Measurements from ENCODE around the gene EMX1.

EMX1 gene

DNA sequence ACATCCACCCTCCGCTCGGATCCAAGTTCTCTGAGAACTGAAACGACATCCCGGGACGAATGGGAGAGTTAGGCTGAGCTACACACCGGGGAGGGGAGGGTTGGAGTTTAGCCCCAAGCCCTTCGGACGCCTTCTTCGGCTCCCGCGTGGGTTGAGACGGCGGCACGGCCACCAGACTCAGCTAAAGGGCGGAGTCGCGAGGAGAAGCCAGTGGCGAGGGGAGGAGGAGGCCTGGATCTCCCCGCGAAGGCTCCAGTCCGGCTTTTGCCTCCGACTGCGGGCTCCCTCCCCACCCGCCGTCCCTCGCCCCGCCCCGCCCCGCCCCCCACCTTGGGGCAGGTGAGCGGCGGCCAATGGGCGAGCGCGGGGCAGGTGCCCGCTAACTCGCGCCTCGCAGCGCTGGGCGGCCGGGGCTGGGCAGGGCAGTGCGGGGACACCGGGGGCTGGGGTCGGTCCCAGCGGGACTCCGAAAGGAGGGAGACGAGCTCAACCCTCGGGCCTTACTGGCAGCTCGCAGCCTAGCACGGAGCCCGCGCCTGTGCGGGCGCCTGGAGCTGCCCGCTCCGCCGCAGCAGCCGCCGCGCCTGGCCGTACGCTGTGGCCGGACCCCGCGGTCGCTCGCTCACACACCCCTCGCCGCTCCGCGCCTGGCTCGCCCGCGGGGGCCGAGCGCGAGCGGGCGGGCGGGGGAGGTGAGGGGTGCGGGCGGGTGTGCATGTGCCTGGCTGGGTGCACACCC is at the start of gene EMX1:
EMX1 (plus strand) TSS at position 382 of the 739 bp plus-strand sequence; CDS start at position 716, 334 bp downstream.
- DNase-seq (ENCODE audit: low spot score), result peak; percentile 86
- no peak for FAIRE-seq

DNA sequence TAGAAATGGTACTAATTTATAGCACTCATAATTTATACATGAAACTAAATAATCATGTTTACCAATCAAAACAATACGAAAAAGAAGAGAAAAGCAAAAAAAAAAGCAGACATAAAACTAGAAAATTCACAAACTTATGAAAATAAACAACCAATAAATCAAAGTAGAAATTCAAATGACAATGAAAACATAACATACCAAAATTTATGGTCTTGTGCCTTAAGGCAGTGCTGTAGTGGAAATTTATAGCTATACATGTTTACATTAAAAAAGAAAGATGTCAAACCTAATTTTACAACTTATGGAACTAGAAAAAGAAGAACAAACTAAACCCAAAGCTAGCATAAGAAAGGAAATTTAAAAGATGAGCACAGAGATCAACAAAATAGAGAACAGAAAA is 46.3 kb upstream of the EMX1 start:
- DNase-seq (ENCODE audit: low spot score) (no peak), FAIRE-seq (no peak)

DNA sequence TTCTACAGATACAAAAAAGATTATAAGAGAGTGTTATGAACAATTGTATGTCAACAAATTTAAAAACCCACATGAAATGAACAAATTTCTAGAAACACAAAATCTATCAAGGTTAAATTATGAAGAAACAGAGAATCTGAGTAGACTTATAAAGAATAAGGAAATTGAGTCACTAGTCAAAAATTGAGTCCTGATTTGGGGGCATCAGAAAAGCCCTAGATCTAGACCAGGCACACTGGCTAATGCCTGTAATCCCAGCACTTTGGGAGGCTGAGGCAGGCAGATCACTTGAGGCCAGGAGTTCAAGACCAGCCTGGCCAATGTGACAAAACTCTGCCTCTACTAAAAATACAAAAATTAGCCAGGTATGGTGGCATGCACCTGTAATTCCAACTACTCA is 45.4 kb upstream of the EMX1 start:
- FAIRE-seq, result no peak

DNA sequence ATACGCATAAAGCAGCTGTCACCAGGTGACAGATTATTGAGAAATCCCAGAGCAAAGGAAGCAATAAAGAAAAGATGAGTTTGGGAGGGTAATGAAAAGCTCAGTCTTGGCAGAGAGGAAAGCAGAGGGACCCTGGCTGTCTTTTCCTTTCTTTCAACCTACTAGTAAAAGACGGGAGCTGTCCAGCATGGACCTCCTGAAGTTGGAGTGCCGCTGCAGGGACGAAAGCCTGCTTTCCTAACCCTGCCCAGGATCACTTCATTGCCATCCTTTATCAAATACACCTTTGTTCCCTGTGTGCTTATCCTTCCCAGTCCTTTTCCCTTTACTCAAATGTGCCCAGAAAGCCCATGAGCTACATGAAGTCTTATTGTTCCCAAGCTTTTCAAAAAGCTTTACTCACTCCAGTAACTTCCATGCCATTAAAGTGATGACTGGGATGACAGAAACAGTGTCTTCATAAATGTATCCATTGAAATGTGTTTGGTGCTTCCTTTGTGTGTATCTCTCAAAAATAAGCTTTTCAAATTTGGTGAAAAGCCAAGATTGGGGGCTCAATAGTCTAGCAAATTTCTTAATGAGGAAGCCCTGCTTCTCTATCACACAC is 33.9 kb upstream of the EMX1 start:
- FAIRE-seq, result no peak
- peak; percentile 72 for DNase-seq (ENCODE audit: low spot score)

More for the DNA sequence above, 45.4 kb upstream of the EMX1 start:
- no peak for DNase-seq (ENCODE audit: low spot score)

DNA sequence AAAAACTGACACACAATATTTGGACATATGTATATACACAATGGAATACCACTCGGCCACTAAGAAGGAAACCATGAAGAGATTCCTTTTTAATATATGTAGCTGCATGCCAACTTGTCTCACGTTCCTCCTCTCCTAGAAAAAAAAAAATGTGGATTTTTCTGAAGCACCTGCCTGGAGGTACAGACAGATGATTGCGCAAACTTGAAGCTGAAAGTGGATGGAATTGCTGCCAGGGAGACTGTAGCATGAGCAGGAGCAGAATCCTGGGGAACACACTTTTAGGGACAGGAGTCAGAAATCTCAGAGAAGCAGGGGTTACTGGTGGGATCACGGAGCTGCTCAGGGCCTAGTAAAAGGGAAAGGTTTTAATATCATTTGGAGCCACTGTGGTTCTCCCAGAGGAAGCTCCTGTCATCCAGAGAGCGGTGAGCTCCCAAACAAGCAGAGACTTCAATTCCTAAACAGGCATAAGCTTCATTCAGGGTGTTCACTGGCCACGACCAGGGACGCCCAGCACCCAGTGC is 30.8 kb upstream of the EMX1 start:
- FAIRE-seq (no peak), DNase-seq (ENCODE audit: low spot score) (no peak)

DNA sequence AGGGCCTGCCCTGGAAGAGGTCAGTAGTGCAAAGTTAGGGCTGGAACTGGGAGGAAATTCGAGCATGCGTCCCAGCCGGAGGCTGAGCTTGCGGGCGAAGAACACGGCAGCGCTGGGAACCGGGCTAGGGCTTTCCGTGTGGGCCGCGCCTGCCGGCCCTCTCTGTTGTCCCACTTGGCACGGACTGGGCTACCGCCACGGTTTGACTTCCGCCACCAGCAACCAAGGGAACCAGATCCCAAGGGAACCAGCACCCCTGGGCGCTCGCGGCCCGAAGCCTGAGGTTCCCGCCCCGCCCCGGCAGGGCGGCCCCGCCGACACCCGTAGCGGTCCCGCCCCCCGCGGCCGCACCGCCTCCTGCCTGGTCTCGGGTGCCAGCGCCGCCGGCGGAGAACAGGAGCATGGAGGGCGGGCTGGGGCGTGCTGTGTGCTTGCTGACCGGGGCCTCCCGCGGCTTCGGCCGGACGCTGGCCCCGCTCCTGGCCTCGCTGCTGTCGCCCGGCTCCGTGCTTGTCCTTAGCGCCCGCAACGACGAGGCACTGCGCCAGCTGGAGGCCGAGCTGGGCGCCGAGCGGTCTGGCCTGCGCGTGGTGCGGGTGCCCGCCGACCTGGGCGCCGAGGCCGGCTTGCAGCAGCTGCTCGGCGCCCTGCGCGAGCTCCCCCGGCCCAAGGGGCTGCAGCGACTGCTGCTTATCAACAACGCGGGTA is 30.1 kb upstream of the EMX1 start, which contains the start of gene SPR:
SPR (plus strand) TSS at position 377 of the 708 bp plus-strand sequence; CDS start at position 402, 25 bp downstream.
- DNase-seq (ENCODE audit: low spot score) (peak; percentile 92), FAIRE-seq (peak; percentile 95)

DNA sequence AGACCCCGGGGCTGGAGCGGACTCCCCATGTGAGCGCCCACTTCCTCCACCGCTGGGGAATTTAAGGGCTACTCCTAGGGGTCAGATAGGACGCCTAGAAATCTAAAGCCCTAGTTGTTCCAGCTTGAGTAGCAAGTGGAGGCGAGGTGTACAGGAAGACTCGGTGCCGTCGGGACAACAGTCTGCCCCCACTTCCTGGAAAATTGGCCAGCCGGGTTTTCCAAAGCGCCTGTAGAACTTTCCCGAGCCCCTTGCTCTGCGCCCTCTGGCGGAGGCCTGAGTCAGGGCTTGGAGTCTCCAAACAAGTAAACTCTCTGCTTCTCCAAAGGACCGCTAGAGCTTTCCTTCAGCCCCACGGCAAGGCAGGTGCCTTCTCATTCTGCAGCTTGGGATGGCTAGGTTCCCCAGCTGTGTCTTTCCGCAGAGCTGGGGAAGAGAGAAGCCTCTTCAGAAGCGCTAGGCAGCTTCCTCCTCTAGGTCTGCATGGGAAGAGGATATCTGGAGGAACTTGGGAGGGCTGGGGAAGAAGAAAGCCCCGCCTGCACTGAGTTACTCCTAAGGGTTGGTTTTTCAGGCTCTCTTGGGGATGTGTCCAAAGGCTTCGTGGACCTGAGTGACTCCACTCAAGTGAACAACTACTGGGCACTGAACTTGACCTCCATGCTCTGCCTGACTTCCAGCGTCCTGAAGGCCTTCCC is 29.4 kb upstream of the EMX1 start:
- peak; percentile 91 for DNase-seq (ENCODE audit: low spot score)
- no peak for FAIRE-seq

DNA sequence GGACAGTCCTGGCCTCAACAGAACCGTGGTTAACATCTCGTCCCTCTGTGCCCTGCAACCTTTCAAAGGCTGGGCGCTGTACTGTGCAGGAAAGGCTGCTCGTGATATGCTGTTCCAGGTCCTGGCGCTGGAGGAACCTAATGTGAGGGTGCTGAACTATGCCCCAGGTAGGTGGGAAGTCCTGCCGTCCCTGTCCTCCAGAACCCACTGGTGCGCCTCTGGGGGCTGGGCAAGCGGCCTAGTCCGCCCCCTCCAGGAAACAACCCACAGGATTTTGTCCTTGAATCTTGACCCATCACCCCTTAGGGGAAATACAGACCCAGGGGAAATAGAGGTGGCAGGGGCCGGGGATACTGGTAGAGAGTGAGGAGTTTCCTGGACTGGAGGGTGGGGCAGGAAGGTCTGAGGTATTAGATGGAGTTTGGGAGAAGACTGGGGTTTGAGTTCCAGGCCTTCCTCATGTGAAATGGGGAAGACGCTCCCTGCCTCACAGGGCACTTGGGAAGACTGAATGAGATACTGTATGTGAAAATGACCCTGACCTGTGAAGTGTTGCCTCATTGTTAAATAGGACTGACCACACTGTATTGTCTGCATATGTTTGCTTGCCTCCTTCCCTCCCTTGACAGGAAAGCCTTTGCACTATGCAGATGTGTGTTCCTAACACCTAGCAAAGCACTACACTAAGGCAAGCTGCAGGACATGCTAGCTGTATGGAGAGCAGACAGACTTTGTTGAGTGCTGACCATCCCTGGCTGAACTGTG is 28.7 kb upstream of the EMX1 start:
- DNase-seq (ENCODE audit: low spot score) (no peak), FAIRE-seq (no peak)

DNA sequence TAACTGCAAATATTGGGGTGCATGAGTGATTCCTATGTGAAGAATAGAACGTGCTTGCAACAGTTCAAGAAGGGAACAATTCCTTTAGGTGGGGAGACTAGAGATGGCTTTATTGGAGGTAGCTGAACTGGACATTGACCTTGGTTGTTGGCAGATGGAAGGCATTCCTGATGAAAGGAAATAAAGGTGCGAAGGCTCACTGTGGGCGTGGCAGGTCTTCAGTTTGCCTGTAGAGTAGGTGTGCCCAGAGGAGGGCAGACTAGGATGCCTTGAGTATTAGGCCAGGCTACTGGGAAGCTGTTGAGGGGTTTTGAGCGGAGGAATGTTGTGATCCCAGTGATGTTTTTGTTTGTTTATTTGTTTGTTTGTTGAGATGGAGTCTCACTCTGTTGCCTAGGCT is 27.3 kb upstream of the EMX1 start:
- no peak for DNase-seq (ENCODE audit: low spot score)
- no peak for FAIRE-seq

DNA sequence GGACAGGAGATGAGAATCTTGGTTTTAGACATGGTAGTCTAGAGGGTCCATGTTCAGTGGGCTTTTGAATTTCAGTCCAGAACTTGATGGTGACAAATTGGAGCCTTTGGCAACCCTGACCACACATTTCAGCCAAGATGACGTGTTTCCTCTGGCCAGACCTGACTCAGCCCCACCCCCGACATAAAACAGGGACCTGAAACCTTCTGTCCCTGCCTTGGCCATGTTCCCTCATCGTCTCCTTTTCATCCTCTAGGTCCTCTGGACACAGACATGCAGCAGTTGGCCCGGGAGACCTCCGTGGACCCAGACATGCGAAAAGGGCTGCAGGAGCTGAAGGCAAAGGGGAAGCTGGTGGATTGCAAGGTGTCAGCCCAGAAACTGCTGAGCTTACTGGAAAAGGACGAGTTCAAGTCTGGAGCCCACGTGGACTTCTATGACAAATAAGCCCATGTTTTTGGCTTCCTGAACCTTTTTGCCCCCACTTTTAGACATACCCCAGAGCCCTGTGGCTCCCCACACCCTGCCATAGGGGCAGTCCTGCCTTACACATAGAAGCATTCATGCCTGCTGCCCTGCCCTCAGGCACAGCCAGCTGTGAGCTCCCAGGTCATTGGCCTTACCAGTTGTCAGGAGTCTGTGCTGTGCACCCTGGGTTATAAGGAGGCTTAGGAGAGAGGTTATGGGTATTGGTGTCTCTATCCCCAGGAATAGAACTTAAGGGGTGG is 26.1 kb upstream of the EMX1 start:
- no peak for DNase-seq (ENCODE audit: low spot score)
- FAIRE-seq, result no peak

DNA sequence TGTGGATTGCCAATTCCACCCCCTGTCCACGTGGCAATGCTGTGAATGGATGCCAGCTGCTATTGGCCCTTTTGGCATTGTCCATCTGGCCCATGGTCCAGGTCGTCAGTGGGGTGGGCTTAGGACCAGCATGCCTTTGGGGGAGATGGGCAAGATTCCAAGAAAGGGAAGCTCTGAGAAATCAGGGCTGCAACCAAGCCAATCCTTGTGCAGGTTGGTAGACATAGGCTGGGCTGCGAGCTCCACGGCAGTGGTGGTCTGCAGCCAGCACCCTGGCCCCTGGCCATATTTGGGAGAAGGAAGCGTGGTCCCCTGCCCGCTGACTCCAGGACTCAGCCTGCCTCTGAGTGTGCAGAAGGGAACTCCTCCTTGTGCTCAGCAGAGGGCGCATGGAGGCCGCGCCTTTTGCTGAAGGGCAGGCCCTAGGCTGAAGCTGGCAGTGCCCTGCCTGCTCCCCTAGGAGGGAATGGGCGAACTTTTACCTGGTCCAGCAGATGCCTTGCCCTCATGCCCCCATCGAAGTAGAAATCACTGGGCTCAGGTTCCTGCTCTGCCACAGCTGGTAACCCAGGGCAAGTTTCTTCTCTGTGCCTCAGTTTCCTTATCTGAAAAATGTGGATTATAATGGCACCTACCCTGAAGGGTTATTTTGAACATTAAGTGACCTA is 24.7 kb upstream of the EMX1 start:
- peak; percentile 71 for FAIRE-seq
- DNase-seq (ENCODE audit: low spot score), result peak; percentile 89

DNA sequence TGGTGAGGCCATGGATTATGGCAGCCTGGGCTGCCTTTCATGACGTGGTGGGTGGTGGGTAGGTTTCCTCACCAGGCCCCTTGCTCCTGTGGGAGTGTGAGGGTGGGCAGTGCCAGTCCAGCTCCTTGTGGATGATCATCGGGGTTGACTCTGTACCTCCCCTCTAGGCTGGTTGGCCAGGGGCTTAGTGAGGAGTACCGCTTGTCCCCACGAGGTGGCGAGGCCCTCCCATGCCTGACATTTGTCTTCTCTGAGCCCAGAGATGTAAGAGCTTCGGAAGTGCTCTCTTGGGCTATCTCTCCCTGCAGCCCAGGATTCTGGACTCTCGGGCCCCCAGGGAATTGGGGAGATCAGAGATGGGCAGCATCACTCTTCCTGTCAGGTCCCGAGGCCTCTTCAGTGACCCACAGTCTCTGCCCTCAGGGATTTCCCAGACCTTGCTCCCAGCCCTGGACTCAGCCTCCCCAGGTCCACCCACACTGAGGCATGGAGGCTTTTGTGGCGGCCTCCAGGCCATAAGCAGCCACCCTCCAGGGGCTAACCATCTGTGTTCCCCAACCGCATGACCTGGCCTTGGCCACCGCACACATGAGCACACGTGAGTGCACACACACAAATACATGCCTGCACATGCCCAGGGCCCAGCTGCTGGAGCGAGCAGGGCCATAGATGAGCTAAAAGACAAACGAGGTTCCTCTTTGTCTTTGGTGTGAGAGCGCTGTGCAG is 23.6 kb upstream of the EMX1 start:
- peak; percentile 77 for DNase-seq (ENCODE audit: low spot score)
- FAIRE-seq, result peak; percentile 42

DNA sequence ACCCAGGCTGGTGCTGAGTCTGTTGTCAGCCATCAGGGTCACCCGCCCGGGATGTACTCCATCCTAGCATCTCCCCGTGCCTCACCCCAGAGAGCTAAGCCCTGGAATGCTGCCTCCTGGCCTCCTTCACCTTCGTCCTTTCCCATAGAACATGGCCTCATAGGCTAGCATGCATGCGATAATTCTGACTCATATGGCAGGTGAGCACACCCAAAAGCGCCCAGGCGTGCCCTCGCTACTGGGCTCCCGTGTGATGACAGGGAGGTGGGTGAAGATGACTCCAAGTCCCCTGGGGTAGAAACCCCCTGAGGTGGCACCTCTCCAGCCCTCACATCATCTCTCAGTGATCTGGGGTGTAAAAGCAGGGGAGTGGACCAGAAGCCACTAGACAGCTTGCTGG is 22.8 kb upstream of the EMX1 start:
- DNase-seq (ENCODE audit: low spot score) (no peak), FAIRE-seq (no peak)

DNA sequence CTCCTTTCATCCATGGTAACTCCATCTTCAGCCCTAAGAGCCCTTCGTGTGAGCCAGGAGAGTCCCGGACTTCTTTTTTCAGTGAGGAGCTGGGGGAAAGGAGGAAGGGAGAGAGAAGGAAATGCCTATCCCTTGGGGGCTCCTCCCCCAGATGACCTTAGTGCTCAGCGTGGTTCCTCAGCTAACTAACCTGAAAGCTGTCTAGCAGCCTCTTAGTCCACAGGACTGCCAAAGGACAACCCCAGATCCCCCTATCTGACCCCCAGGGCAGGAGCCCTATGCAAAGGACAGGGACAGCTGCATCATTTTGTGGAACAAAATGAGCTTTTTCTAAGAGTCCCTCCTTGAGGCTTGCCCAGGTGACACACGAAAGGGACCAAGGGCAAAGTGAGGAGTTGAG is 22.2 kb upstream of the EMX1 start:
- DNase-seq (ENCODE audit: low spot score), result no peak
- FAIRE-seq, result no peak

DNA sequence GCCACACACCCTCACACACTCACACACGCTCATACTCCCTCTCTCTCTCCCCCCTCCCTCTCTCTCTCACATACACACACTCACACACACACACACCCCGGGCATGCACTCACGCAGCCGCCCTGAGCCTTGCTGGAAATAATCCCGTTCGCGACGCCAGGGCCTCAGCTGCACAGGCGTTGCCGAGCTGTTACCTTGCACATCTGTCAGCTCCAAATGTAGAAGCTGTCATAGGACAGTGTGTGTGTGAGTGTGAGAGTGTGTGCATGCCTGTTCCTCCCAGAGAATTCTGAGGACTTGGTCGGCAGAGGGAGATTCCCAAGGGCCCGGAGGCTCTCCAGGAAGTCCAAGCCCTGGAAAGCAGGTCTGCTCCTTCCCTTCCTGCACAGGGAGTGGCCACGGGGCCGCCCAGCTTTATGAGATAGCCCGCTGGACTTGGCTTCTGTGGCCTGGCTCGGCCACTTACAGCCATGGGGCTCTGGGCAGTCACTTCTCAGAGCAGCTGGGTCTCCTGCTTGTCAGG is 21.5 kb upstream of the EMX1 start:
- peak; percentile 91 for FAIRE-seq
- DNase-seq (ENCODE audit: low spot score), result no peak

DNA sequence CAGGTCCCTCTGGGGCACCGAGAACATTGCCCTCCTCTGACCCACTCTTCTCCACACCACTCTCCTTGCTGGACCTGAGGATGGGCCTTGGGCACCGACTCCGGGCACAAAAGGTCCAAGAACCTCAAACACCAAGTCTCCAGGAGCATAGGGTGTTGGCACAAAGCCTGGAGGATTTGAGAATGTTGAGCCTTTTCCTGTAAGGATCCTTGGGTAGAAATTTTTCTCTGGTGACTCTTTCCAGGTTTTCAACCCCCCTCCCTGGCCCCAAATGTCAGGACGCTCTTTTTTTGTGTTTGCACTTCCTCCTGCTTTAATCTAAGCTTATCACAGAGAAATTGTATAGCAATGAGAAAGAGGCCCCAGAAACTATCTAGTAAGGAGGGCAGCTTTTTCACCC is 20.9 kb upstream of the EMX1 start:
- no peak for FAIRE-seq
- DNase-seq (ENCODE audit: low spot score), result peak; percentile 53

DNA sequence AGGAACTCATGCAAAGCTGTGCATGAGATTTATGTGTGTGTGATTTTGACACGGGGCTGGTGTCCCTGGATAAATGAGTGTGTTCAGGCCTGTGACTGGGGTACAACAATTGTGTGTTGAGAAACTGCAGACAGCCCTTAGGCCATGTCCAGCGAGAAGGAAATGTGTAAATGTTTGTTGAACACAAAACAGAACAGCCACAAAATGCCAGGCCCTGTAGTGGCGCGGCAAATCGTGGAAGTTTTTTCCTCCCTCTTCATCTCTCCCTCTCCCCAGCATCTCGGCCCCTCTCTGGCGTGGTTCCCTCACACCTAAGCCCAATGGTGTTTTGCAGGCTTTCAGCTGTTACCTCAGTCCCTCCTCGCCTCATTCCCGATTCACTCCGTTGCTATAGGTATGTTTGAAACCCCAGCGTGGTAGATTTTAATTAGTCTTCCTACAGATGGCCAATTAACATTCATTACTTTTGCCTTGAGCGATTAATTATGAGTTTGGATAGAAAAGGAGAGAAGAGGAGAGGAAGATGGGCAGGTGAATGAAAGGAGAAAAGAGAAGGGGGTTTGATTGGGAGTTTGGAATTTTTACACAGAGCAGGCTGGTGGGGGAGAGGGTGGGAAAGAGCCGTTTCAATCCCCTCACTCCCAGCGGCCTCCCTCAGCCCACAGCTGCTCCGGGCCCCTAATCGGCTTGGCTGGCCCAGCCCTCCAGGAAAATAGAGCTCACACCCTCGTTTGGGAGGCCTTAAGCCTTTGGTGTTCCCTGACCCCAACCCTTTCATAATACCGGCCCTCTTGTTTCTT is 19.3 kb upstream of the EMX1 start:
- DNase-seq (ENCODE audit: low spot score), result no peak
- no peak for FAIRE-seq

DNA sequence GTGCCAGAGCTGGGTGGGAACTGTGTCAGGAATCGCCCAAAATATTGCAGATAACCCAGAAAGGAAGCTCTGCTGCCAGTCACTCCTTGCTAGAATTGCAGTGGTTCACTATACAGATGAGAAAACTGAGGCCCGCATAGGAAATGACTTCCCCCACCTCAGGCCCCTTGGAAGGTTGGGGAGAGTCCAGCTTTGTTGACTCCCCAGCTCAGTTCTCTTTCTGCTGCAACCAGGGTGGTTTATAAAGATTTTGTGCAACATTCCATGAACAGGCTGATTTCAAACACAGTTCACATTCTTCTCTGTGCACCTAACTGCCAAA is 18.8 kb upstream of the EMX1 start:
- FAIRE-seq (no peak), DNase-seq (ENCODE audit: low spot score) (no peak)

All from urothelium cell line (cell line).